Dermis microvascular lymphatic vessel endothelial cell (primary cell): ENCODE results near the gene TRIP12. TPM values are rescaled to one million over a fixed set of nuclear protein-coding genes. Genes with fewer than 3 reads are reported as not detected.
"Not testable (repeated sequence)": the region's sequence is repeated elsewhere in the genome, so short reads cannot be mapped to it uniquely, and the experiment has no call there.

Source experiments
- DNase-seq, 2 donors: peaks; one replicate each; pipeline versions ENCODE4 v3.0.0 to v3.0.0-alpha.2; 2010; ENCODE audit warnings: low read depth in 2 of 2
- total RNA-seq: library from RNA; depleted of rRNA; stranded (reverse); fragments of >200 nt; gene quantifications from 2 replicates; pipeline ENCODE4 v1.2.1, GENCODE V29; 2014

TRIP12 gene
- total RNA-seq, 1 donor from 2014 or later = 212 TPM

DNA sequence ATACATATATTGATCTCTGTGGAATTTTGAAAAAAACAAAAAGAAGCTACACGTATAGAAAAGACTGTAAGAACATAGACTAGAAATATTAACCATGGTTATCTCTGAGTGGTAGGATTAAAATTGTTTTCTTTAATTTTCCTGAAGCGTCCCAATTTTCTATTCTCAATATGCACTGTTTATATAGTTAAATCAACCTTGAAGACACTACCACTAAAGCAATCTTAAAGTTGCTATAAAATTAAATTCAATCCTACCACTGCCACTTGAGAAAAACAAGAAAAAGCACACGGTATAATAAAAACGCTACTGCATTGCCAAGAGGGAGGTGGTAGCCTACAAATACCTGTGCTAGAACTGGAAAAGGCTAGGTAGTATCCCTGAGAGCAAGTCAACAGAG is 47.2 kb downstream of the TRIP12 start:
- no peak for DNase-seq

GRCh38 chr2:229873123-229873581 is 48.7 kb downstream of the TRIP12 start:
- peak; percentile 11 to 17 for DNase-seq

- DNase-seq = no peak
These were observed 50.7 kb downstream of the TRIP12 start for GRCh38 chr2:229870903-229871656.

DNA sequence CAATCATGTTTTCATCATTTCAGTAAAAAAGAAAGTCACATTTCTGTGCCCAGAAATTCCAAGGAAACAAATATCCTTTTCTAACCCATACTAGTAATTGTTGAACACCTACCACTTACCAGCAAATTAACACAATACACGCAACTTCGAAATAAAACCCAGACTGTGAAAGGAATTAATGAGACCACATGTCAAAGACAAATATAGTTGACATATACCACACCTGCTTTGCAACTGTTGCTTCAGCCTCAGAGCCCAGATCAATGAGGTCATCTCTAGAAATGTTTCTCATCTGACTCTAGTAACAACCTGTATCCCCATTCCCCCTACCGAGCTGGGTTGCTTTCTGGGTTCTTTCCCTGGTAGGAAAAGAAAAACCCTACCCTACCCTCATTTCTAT is 52.6 kb downstream of the TRIP12 start:
- DNase-seq = no peak

- no peak for DNase-seq
These were observed 53.0 kb downstream of the TRIP12 start for GRCh38 chr2:229868794-229869193.

GRCh38 chr2:229865033-229865432 is 56.8 kb downstream of the TRIP12 start:
- no peak for DNase-seq

DNA sequence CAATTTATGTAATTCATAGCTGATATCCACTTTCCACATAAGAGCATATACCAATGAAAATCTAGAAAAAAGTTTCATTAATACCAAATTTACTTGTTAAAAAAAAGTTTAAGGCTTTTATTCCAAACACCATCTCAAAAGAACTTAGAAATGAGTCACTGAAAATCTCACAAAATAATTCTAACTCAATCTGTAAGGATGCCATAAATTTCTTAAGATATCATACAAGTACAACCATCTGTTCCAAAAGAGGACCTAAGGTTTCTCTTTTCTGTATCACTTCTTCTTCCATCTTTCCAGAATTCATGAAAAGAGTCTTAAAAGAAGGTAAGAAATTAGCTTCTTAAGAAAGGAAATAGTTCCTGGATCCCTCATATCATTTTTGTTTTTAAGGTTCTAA is 60.4 kb downstream of the TRIP12 start:
- no peak for DNase-seq

GRCh38 chr2:229860334-229860733 is 61.5 kb downstream of the TRIP12 start:
- DNase-seq = no peak

GRCh38 chr2:229858351-229858750 is 63.5 kb downstream of the TRIP12 start:
- DNase-seq = no peak

- DNase-seq = no peak
These were observed 64.2 kb downstream of the TRIP12 start for GRCh38 chr2:229857634-229858033.

- no peak for DNase-seq
These were observed 65.4 kb downstream of the TRIP12 start for GRCh38 chr2:229856413-229856812.

- DNase-seq = peak in 1 of 2 donors; percentile 25
These were observed 66.7 kb downstream of the TRIP12 start for GRCh38 chr2:229855116-229855515.

DNA sequence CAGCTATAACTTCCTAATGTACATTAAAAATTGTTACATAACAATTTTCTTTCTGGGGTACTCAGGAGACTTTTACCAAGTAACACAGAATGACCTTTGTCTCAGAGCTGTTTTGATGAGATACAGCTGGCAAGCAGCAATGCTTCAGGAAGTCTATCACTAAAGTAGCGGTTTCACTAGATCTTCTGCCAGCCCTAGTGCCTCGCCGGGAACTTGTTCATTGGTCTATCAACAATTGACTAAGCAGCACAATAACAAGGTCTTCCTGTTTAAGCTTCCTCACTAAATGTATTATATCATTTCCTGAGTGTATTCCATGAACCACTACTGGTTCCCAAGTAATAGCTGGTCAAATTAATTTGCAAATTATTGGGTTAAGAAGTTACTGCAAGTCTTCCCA is 69.2 kb downstream of the TRIP12 start:
- DNase-seq = peak; percentile 87 to 97

- DNase-seq = no peak
These were observed 69.9 kb downstream of the TRIP12 start for GRCh38 chr2:229851870-229852269.

DNA sequence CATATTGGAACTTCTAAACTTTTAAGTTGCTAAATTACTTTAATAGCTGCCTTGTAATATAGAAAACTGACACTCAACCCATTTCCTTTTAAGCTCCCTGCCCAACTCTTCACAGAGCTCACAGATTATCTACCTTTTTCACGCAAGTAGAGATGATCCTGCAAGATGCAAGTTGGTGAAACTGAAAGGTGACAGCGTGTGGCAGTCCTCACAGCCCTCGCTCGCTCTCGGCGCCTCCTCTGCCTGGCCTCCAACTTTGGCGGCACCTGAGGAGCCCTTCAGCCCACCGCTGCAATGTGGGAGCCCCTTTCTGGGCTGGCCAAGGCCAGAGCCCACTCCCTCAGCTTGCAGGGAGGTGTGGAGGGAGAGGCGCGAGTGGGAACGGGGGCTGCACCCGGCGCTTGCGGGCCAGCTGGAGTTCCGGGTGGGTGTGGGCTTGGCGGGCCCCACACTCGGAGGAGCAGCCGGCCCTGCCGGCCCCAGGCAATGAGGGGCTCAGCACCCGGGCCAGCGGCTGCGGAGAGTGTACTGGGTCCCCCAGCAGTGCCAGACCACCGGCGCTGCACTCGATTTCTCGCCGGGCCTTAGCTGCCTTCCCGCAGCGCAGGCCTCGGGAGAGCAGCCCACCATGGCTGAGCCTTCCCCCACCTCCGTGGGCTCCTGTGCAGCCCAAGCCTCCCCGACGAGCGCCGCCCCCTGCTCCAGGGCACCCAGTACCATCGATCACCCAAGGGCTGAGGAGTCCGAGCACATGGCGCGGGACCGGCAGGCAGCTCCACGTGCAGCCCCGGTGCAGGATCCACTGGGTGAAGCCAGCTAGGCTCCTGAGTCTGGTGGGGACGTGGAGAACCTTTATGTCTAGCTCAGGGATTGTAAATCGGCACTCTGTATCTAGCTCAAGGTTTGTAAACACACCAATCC is 71.2 kb downstream of the TRIP12 start:
- not testable (repeated sequence) for DNase-seq

DNA sequence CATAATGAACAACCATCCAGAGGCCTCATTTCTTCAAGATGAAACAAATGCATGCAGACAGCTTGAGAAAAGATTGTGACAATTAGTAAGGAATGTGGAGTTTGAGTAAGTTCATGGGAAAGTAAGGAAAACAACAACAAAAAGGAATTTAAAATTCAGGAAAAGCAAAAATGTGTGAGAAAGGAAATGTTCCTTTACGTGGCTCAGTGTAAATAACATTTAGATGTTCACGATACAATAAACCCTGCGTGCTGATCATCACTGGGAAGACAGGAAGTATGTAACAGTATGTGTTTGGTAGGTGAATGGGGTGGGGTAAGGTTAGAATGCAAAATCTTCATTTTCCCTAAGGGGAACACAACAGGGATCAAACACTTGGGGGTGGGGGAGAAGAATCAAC is 72.7 kb downstream of the TRIP12 start:
- peak; percentile 45 to 88 for DNase-seq

- DNase-seq = no peak
These were observed 78.2 kb downstream of the TRIP12 start for GRCh38 chr2:229843613-229844012.

DNA sequence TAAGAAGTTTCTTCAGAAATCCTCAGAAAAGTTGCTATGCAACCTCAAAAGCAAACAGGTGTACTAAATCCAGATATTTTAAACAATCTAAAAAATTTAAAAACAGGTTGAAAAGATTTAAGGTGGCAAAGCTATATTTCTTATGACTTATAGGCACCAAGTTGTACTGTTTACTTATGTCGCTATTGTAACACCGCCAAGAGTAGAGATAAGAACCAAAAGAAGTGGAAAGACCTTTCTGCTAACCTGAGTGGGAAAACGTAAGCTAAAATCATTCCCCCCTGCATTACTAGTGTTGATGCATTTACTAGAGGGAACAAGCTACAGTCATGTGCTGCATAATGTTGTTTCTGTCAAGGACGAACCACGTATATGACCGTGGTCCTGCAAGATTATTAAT is 83.1 kb downstream of the TRIP12 start:
- no peak for DNase-seq

DNA sequence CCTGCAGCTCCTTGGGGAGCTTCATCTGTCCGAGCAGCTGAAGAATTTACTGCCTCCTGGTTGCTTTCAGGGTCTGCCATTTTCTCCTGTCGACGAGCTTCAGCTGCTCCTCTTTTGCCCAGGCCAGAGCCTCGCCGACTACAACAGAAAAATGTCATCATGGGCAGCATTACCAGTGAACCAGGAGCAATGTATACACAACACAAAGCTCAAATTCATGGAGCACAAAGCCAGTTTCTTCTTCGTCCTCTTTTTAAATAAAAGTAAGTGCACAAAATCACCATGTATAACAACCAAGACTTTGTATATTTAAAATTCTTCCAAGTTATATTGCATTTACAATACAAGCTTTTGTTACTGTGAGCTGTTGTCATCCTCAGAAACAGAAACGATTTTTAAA is 85.0 kb downstream of the TRIP12 start:
- DNase-seq = no peak

DNA sequence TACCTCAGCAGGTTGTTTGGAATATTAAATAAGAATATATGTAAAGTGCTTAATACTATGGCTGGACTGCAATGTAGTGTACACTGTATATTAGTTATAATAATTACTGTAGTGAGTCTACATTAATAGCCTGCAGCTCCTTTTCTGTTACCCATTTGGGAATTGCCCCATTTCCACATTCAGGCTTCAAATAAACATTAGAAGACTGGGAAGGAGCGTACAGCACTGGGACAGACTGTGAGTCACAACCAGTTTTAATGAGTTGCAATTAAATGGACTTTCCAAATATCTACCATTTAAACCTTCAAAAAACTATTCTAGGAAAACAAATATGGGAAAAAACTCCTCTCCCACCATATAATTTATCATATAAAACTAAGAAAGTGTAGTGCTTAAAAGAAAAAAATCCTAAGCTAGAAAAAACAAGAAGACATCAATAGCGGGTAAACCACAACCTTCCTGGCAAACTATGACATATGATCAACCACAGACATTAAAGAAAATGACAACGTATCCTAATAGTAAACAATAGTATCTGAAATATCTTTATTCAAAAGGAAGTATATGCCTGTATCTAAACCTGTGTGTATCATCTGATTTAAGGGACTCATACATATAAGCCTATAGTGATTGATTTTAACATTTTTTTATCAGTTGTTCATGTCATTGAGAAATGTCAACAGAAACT is 86.1 kb downstream of the TRIP12 start:
- no peak for DNase-seq

GRCh38 chr2:229834368-229834767 is 87.4 kb downstream of the TRIP12 start:
- not testable (repeated sequence) for DNase-seq

- peak; percentile 16 to 84 for DNase-seq
These were observed 89.3 kb downstream of the TRIP12 start for GRCh38 chr2:229832510-229832898.
